ENCODE results near the gene ASPHD2.

Gene ASPHD2

DNA sequence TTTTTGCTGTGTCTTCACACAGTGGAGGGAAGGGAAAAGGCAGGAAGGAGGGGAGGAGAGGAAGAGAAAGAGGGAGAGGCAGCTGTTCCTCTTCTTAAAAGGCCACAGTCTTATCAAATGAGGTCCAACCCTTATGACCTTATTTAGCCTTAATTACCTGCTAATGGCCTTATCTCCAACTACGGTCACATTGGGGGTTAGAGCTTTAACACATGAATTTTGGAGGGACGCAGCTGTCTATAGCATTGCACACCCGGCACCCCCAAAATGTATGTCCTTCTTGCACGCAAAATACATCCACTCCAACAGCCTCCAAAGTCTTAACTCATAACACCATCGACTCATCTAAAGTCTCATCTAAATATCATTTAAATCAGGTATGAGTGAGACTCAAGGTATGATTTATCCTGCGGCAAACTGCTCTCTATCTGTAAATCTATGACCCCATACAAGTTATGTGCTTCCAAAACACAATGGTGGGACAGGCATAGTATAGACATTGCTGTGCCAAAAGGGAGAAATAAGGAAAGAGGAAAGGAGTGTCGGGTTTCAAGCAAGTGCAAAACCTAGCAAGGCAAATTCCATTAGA is 45.0 kb upstream of the ASPHD2 start:
- no peaks in the 10 kb centered on the region for H3K36me3 ChIP-seq (ENCODE audit: control insufficient read depth, low read length)
- TF ChIP-seq EZH2phosphoT487 (IDR thresholded peaks at IDR 0.05; ENCODE audit: borderline replicate concordance, low read length), result no peak
- TF ChIP-seq, protein P1, sequence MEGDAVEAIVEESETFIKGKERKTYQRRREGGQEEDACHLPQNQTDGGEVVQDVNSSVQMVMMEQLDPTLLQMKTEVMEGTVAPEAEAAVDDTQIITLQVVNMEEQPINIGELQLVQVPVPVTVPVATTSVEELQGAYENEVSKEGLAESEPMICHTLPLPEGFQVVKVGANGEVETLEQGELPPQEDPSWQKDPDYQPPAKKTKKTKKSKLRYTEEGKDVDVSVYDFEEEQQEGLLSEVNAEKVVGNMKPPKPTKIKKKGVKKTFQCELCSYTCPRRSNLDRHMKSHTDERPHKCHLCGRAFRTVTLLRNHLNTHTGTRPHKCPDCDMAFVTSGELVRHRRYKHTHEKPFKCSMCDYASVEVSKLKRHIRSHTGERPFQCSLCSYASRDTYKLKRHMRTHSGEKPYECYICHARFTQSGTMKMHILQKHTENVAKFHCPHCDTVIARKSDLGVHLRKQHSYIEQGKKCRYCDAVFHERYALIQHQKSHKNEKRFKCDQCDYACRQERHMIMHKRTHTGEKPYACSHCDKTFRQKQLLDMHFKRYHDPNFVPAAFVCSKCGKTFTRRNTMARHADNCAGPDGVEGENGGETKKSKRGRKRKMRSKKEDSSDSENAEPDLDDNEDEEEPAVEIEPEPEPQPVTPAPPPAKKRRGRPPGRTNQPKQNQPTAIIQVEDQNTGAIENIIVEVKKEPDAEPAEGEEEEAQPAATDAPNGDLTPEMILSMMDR (IDR thresholded peaks at IDR 0.05; ENCODE audit: low read depth, low read length, poor library complexity, severe bottlenecking), result no peak
- no peaks in the 10 kb centered on the region for H3F3A ChIP-seq (ENCODE audit: control insufficient read depth, insufficient read depth)
- no peaks in the 10 kb centered on the region for H4K20me1 ChIP-seq (ENCODE audit: control insufficient read depth, insufficient read depth, low read depth, low read length)
- H3K27me3 ChIP-seq (ENCODE audit: control insufficient read depth, low read length), result peaks cover 58% of the 10 kb centered on the region
- H3K4me3 ChIP-seq (ENCODE audit: low read length), result no peak overlapping the region
- H3K9me3 ChIP-seq (ENCODE audit: control insufficient read depth, insufficient read depth, low read length), result no peaks in the 10 kb centered on the region; the same call in 1 of the 2 replicates
- H3K79me2 ChIP-seq (ENCODE audit: control insufficient read depth, low read length), result no peaks in the 10 kb centered on the region
- no peaks in the 10 kb centered on the region for H3K9me2 ChIP-seq (replicated peaks; ENCODE audit: control insufficient read depth, low read length)
- H3K27ac ChIP-seq (ENCODE audit: low read depth, low read length), result no peak overlapping the region
- H3K4me1 ChIP-seq (ENCODE audit: control insufficient read depth, low read length), result peaks cover 14% of the 10 kb centered on the region
- H3K4me2 ChIP-seq (ENCODE audit: low read length), result no peak overlapping the region

DNA sequence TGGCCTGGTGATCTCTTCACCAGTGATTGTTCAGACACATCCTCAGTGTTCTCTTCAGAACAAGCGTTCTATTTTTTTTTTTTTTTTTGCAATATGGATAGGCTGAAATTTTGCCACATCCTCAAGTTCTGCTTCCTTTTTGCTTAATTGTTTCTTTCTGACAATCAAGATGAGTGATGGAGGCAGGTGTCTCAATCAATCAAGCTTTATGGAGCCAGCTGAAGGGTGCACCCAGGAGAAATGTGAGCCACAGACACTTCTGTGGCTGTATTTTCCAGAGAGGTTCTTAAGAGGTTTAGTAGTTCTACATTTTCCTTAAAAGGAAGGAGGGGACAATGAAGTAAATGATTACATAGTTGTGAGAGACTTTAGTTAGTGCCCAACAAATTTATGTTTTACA is 43.9 kb upstream of the ASPHD2 start:
- H3K36me3 ChIP-seq (ENCODE audit: control insufficient read depth, low read length), result no peaks in the 10 kb centered on the region
- no peaks in the 10 kb centered on the region for H3K9me2 ChIP-seq (replicated peaks; ENCODE audit: control insufficient read depth, low read length)
- H3K27ac ChIP-seq (ENCODE audit: low read depth, low read length), result no peak overlapping the region
- no peaks in the 10 kb centered on the region for H3K9me3 ChIP-seq (ENCODE audit: control insufficient read depth, insufficient read depth, low read length)
- peaks cover 14% of the 10 kb centered on the region for H3K4me1 ChIP-seq (ENCODE audit: control insufficient read depth, low read length)
- H3K4me3 ChIP-seq (ENCODE audit: low read length), result no peak overlapping the region
- H3F3A ChIP-seq (ENCODE audit: control insufficient read depth, insufficient read depth), result no peaks in the 10 kb centered on the region
- no peak for TF ChIP-seq EZH2phosphoT487 (IDR thresholded peaks at IDR 0.05; ENCODE audit: borderline replicate concordance, low read length)
- TF ChIP-seq, protein P1 (IDR thresholded peaks at IDR 0.05; ENCODE audit: low read depth, low read length, poor library complexity, severe bottlenecking), result no peak
- H3K27me3 ChIP-seq (ENCODE audit: control insufficient read depth, low read length), result peaks cover 47% of the 10 kb centered on the region
- no peak overlapping the region for H3K4me2 ChIP-seq (ENCODE audit: low read length)
- H3K79me2 ChIP-seq (ENCODE audit: control insufficient read depth, low read length), result no peaks in the 10 kb centered on the region
- no peaks in the 10 kb centered on the region for H4K20me1 ChIP-seq (ENCODE audit: control insufficient read depth, insufficient read depth, low read depth, low read length)

DNA sequence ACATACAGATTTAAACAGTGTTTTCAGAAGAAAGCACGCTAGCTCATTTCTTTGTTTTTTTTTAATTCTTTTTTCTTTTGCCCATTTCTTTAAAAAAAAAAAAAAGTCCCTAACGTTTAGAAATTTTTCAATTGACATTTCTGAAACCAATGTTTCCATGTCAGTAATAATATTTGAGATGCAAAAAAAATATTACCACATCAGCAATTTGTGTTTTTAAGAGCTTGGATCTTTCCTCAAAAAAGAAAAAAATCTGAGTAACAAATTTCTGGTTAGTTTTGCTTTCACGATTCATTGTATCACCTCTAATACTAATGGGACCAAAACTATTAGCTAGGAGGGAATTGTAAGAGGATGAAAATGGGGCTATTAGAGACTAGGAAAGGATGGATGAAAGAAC is 39.9 kb upstream of the ASPHD2 start:
- Histone ChIP-seq H3K9me2 (replicated peaks; ENCODE audit: control insufficient read depth, low read length) (no peaks in the 10 kb centered on the region), H3K4me2 (ENCODE audit: low read length) (no peak overlapping the region), H3K4me3 (ENCODE audit: low read length) (no peak overlapping the region), H3K4me1 (ENCODE audit: control insufficient read depth, low read length) (peaks cover 14% of the 10 kb centered on the region), H3F3A (ENCODE audit: control insufficient read depth, insufficient read depth) (no peaks in the 10 kb centered on the region), H3K79me2 (ENCODE audit: control insufficient read depth, low read length) (no peaks in the 10 kb centered on the region), H3K9me3 (ENCODE audit: control insufficient read depth, insufficient read depth, low read length) (no peaks in the 10 kb centered on the region), H3K27ac (ENCODE audit: low read depth, low read length) (no peak overlapping the region), H3K27me3 (ENCODE audit: control insufficient read depth, low read length) (peaks cover 11% of the 10 kb centered on the region), H4K20me1 (ENCODE audit: control insufficient read depth, insufficient read depth, low read depth, low read length) (no peaks in the 10 kb centered on the region), H3K36me3 (ENCODE audit: control insufficient read depth, low read length) (no peaks in the 10 kb centered on the region)
- TF ChIP-seq, protein P1 (IDR thresholded peaks at IDR 0.05; ENCODE audit: low read depth, low read length, poor library complexity, severe bottlenecking), result no peak
- TF ChIP-seq EZH2phosphoT487 (IDR thresholded peaks at IDR 0.05; ENCODE audit: borderline replicate concordance, low read length), result no peak

All from DOHH2 (cell line).